ENCODE measurements around the gene CARD18. TPM values are rescaled to one million over a fixed set of nuclear protein-coding genes. Genes with fewer than 3 reads are reported as not detected.

The CARD18 gene
- total RNA-seq, 4 donors from 2014 or later = 4.6 to 13.9 (median 13.1) TPM

DNA sequence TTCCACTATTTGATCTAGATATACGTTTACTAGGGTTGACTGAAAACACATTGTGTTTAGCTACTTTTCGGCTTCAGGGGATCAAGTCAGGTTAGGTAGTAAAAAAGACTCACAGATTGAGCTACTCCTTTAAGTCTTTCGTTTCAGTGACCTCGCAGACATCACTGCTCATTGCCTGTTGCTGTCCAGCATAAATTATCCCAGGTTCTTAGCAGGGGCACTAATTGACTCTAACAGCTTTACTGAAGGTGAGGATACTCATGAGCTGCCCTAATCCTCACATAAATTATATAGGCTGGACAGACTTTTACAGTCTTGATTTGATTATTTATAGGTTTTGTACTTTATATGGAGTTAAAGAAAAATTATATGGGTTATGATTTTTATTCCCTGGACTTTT lies 3.7 kb downstream of the CARD18 start:
- no peak overlapping the region for H3K4me3 ChIP-seq (ENCODE audit: low read depth, poor library complexity, severe bottlenecking)
- 60 to 75% methylated on average over 4 of the region's 4 CpGs for WGBS, 2 donors
- no peak for DNase-seq (ENCODE audit: low spot score in 2 of 2)
- TF ChIP-seq, protein P1, sequence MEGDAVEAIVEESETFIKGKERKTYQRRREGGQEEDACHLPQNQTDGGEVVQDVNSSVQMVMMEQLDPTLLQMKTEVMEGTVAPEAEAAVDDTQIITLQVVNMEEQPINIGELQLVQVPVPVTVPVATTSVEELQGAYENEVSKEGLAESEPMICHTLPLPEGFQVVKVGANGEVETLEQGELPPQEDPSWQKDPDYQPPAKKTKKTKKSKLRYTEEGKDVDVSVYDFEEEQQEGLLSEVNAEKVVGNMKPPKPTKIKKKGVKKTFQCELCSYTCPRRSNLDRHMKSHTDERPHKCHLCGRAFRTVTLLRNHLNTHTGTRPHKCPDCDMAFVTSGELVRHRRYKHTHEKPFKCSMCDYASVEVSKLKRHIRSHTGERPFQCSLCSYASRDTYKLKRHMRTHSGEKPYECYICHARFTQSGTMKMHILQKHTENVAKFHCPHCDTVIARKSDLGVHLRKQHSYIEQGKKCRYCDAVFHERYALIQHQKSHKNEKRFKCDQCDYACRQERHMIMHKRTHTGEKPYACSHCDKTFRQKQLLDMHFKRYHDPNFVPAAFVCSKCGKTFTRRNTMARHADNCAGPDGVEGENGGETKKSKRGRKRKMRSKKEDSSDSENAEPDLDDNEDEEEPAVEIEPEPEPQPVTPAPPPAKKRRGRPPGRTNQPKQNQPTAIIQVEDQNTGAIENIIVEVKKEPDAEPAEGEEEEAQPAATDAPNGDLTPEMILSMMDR (IDR thresholded peaks at IDR 0.05) = no peak
- no peak for TF ChIP-seq POLR2A (IDR thresholded peaks at IDR 0.05)
- intact Hi-C loops (cut with DNase I; ENCODE audit: low total_unique reads) = no loop called here

DNA sequence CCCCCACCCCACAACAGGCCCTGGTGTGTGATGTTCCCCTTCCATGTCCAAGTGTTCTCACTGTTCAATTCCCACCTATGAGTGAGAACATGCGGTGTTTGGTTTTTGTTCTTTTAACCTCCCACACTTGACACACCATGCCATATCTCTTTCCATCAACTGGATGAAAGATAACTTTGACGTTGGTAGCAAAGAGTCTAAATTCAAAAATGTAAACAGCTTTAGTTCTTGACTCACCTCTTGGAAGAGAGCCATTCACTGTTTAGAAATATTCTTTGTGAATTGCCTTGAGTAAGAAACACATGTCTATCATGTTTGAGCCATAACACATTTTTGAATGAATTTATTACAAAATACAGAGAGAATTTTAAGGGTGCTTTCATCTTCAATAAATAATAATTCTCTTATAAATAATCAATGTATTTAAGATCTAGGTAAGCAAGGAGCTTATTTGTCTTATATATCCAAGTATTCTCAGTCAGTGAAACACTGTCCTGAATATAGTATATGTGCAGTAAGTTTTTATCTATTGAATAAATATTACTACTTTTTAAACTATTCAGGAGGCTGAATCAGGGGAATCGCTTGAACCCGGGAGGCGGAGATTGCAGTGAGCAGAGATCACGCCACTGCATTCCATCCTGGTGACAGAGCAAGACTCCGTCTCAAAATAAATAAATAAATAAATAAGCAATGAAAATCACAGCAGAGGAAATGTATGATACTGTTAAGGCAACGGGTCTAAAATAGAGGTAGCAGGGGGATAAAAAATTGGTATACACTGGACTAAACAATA lies 6.7 kb downstream of the CARD18 start:
- no peak for TF ChIP-seq POLR2A (IDR thresholded peaks at IDR 0.05)
- TF ChIP-seq, protein P1 (IDR thresholded peaks at IDR 0.05) = no peak
- intact Hi-C loops (cut with DNase I; ENCODE audit: low total_unique reads) = no loop called here
- no peak for DNase-seq (ENCODE audit: low spot score in 2 of 2)
- WGBS, 2 donors = 67 to 69% methylated on average over 8 of the region's 8 CpGs
- H3K4me3 ChIP-seq (ENCODE audit: low read depth, poor library complexity, severe bottlenecking) = no peak overlapping the region

DNA sequence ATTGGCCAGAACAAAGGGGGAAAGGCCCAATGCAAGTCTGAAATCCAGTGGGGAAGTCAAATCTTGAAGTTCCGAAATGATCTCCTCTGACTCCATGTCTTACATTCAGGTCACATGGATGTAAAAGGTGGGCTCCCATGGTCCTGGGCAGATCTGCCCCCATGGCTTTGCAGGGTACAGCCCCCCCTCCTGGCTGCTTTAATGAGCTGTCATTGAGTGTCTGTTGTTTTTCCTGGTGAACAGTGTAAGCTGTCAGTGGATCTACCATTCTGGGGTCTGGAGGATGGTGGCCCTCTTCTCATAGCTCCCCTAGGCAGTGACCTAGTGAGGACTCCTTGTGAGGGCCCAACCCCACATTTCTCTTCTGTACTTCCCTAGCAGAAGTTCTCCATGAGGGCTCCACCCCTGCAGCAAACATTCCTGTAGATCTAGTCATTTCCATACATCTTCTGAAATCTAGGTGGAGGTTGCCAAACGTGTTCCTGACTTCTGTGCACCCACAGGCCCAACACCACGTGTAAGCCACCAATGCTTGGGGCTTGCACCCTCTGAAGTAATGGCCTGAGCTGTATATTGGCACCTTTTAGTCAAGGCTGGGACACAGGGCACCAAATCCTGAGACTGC lies 9.3 kb downstream of the CARD18 start:
- H3K4me3 ChIP-seq (ENCODE audit: low read depth, poor library complexity, severe bottlenecking) = no peak overlapping the region
- DNase-seq (ENCODE audit: low spot score in 2 of 2) = no peak
- intact Hi-C loops (cut with DNase I; ENCODE audit: low total_unique reads) = no loop called here
- WGBS, 2 donors = 63 to 68% methylated on average over 3 of the region's 3 CpGs
- TF ChIP-seq, protein P1 (IDR thresholded peaks at IDR 0.05) = no peak
- no peak for TF ChIP-seq POLR2A (IDR thresholded peaks at IDR 0.05)

DNA sequence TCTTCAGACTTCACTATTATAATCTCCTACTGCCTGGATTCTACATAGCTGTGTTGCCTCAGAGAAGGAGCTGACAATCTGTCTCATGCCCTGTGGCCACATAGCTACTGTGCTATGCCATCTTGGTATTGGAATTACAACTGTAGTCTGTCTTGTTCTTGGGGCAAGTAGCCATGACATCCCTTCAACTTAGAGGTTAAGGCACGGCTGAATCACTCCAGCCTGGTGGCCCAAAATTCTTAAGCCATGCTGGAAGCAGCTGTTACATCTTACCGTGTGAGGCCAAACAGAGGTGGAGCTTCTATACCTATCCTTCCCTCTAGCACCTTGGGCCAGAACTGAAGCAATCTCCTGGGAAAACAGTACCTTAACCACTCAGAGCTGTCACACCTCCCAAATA lies 14.8 kb downstream of the CARD18 start:
- TF ChIP-seq, protein P1 (IDR thresholded peaks at IDR 0.05) = no peak
- no peak for TF ChIP-seq POLR2A (IDR thresholded peaks at IDR 0.05)
- 77 to 80% methylated on average over 2 of the region's 2 CpGs for WGBS, 2 donors
- no peak for DNase-seq (ENCODE audit: low spot score in 2 of 2)
- intact Hi-C loops (cut with DNase I; ENCODE audit: low total_unique reads) = no loop called here
- H3K4me3 ChIP-seq (ENCODE audit: low read depth, poor library complexity, severe bottlenecking) = no peak overlapping the region

DNA sequence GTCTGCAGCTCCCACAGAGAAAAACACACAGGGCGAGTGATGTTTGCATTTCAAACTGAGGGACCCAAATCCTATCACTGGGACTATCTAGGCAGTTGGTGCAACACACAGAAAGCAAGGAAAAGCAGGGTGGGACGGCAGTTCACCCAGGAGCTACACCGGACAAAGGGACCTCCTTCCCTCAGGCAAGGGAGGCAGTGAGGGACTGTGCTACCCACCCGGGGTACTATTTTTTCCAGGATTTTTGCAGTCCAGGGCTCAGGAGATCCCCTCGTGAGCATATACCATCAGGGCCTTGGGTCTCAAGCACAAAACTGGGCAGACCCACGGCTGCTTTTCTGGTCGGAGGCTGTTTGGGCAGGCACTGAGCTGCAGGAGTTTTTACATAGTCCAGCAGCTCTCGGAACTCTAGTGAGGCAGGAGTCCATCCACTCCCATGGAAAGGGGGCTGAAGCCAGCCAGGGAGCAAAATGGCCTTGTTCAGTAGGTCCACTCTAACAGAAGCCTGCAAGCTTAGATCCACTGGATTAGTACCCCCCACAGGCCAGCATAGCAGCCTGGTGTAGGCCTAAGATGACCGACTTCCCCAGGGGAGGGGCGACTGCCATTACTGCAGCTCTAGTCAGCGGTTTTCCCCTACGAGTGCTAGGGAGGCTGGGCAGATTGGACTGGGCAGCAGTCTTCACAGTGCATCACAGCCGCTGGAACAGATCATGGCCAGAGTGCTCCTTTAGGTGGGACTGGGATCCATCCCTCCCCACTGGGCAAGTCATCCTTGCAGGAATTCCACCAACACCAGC lies 28.2 kb downstream of the CARD18 start:
- TF ChIP-seq, protein P1 (IDR thresholded peaks at IDR 0.05) = no peak
- no peak for TF ChIP-seq POLR2A (IDR thresholded peaks at IDR 0.05)
- intact Hi-C loops (cut with DNase I; ENCODE audit: low total_unique reads) = no loop called here
- WGBS, 2 donors = 84 to 98% methylated on average over 8 to 12 of the region's 13 CpGs
- no peak overlapping the region for H3K4me3 ChIP-seq (ENCODE audit: low read depth, poor library complexity, severe bottlenecking)
- DNase-seq (ENCODE audit: low spot score in 2 of 2) = no peak
